GM19372 (cell line): ENCODE data around the gene TTLL6.
"Not testable (repeated sequence)": the region's sequence is repeated elsewhere in the genome, so short reads cannot be mapped to it uniquely, and the experiment has no call there.

Experiments used
- ATAC-seq: cut with Tn5 transposase; IDR thresholded peaks from one replicate; pipeline ENCODE4 v1.9.1; 2021; ENCODE audit warnings: mild to moderate bottlenecking, low read depth, moderate library complexity; ENCODE audit not compliant: unreplicated experiment

Gene TTLL6

GRCh38 chr17:48818361-48818841 is 1.4 kb upstream of the TTLL6 start:
- no peak for ATAC-seq

GRCh38 chr17:48816438-48816773 is 623 bp downstream of the TTLL6 start:
- no peak for ATAC-seq

- no peak for ATAC-seq
Observed at GRCh38 chr17:48815311-48815710, 1.7 kb downstream of the TTLL6 start.

GRCh38 chr17:48814504-48814903 is 2.5 kb downstream of the TTLL6 start:
- ATAC-seq = no peak

GRCh38 chr17:48812001-48812400 is 5.0 kb downstream of the TTLL6 start:
- ATAC-seq = no peak

- no peak for ATAC-seq
Observed at GRCh38 chr17:48809182-48809581, 7.8 kb downstream of the TTLL6 start.

- ATAC-seq = no peak
Observed at GRCh38 chr17:48804936-48805411, 12.1 kb downstream of the TTLL6 start.

- no peak for ATAC-seq
Observed at GRCh38 chr17:48800626-48801217, 16.3 kb downstream of the TTLL6 start.

GRCh38 chr17:48799069-48799723 is 17.8 kb downstream of the TTLL6 start:
- no peak for ATAC-seq

- ATAC-seq = not testable (repeated sequence)
Observed at GRCh38 chr17:48796163-48796522, 20.9 kb downstream of the TTLL6 start.

- ATAC-seq = no peak
Observed at GRCh38 chr17:48795444-48796162, 21.4 kb downstream of the TTLL6 start.

- ATAC-seq = no peak
Observed at GRCh38 chr17:48792033-48792798, 24.8 kb downstream of the TTLL6 start.

- ATAC-seq = no peak
Observed at GRCh38 chr17:48791128-48792032, 25.6 kb downstream of the TTLL6 start.

GRCh38 chr17:48790607-48791127 is 26.4 kb downstream of the TTLL6 start:
- ATAC-seq = no peak

- ATAC-seq = no peak
Observed at GRCh38 chr17:48787828-48788227, 29.2 kb downstream of the TTLL6 start.

GRCh38 chr17:48779421-48779820 is 37.6 kb downstream of the TTLL6 start:
- ATAC-seq = no peak

GRCh38 chr17:48776602-48777001 is 40.4 kb downstream of the TTLL6 start:
- no peak for ATAC-seq

GRCh38 chr17:48773245-48773644 is 43.8 kb downstream of the TTLL6 start:
- ATAC-seq = no peak

GRCh38 chr17:48770954-48771353 is 46.1 kb downstream of the TTLL6 start:
- ATAC-seq = no peak
